Activated T-cell treated with anti-CD3 and anti-CD28 coated beads, Interleukin-2, amount 50 U/mL, for 72 hours (primary cell): ENCODE results near the gene KMT2A. TPM values are rescaled to one million over a fixed set of nuclear protein-coding genes. Genes with fewer than 3 reads are reported as not detected.

Experiments
- ATAC-seq, 2 donors: fragments of 150-1000 bp; cut with Tn5 transposase; replicated peaks in 1 of 2; 2 replicates each; pipeline ENCODE4 v1.10.0; 2021; ENCODE audit warnings: moderate library complexity in 2 of 2, mild to moderate bottlenecking in 1 of 2
- DNase-seq, 2 donors: peaks; one replicate each; pipeline ENCODE4 v3.0.0; 2021 to 2022; ENCODE audit warnings: mixed read lengths in 1 of 2
- H3K27ac Mint-ChIP-seq: one replicate; pipeline ENCODE4 v1.8.0; 2022; ENCODE audit warnings: mild to moderate bottlenecking, moderate library complexity, mixed read lengths
- H3K27me3 Mint-ChIP-seq: one replicate; pipeline ENCODE4 v1.8.0; 2022; ENCODE audit warnings: low read depth, mixed read lengths
- H3K36me3 Mint-ChIP-seq, 2 donors: one replicate each; pipeline ENCODE4 v1.8.0; 2022; ENCODE audit warnings: mixed read lengths in 2 of 2, mild to moderate bottlenecking in 1 of 2; ENCODE audit not compliant: insufficient read depth in 2 of 2
- H3K4me1 Mint-ChIP-seq: one replicate; pipeline ENCODE4 v1.8.0; 2022; ENCODE audit warnings: low read depth, mixed read lengths
- H3K4me3 Mint-ChIP-seq, 2 donors: one replicate each; pipeline ENCODE4 v1.8.0; 2022; ENCODE audit warnings: mild to moderate bottlenecking in 2 of 2, mixed read lengths in 2 of 2, moderate library complexity in 2 of 2
- H3K9me3 Mint-ChIP-seq, 2 donors: one replicate each; pipeline ENCODE4 v1.8.0; 2022; ENCODE audit warnings: mixed read lengths in 2 of 2
- total RNA-seq, 2 donors: library from RNA; stranded (reverse); gene quantifications; one replicate each; pipeline ENCODE4 v1.2.3, GENCODE V29; 2022

KMT2A gene
- total RNA-seq, 2 donors from 2014 or later = 106 to 124 TPM

DNA sequence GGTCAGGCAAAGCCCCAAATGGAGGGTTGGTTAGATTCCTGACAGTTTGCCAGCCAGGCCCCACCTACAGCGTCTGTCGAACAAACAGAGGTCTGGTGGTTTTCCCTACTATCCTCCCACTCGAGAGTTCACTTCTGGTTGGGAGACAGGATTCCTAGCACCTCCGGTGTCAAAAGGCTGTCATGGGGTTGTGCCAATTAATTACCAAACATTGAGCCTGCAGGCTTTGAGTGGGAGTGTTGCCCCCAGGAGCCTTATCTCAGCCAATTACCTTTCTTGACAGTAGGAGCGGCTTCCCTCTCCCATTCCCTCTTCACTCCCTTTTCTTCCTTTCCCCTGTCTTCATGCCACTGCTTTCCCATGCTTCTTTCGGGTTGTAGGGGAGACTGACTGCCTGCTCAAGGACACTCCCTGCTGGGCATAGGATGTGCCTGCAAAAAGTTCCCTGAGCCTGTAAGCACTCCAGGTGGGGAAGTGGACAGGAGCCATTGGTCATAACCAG is 86.3 kb downstream of the KMT2A start:
- Mint-ChIP-seq H3K27ac (peak overlapping the region; percentile 45), H3K36me3 (peaks cover 7 to 17% of the 10 kb centered on the region in 2 donors), H3K4me3 (no peak overlapping the region), H3K4me1 (no peaks in the 10 kb centered on the region), H3K9me3 (no peaks in the 10 kb centered on the region), H3K27me3 (no peaks in the 10 kb centered on the region)
- no peak for ATAC-seq
- no peak for DNase-seq

DNA sequence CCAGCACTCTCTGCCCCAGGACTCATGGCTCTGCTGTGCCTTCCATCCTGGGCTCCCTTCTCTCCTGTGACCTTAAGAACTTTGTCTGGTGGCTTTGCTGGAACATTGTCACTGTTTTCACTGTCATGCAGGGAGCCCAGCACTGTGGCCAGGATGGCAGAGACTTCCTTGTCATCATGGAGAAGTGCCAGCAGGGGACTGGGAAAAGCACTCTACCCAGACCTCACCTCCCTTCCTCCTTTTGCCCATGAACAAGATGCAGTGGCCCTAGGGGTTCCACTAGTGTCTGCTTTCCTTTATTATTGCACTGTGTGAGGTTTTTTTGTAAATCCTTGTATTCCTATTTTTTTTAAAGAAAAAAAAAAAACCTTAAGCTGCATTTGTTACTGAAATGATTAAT is 88.1 kb downstream of the KMT2A start:
- Mint-ChIP-seq H3K36me3 (peaks cover 7 to 17% of the 10 kb centered on the region in 2 donors), H3K4me3 (no peak overlapping the region), H3K4me1 (peaks cover 7% of the 10 kb centered on the region), H3K9me3 (no peaks in the 10 kb centered on the region), H3K27ac (peak overlapping the region; percentile 25), H3K27me3 (no peaks in the 10 kb centered on the region)
- no peak for ATAC-seq
- DNase-seq = no peak

DNA sequence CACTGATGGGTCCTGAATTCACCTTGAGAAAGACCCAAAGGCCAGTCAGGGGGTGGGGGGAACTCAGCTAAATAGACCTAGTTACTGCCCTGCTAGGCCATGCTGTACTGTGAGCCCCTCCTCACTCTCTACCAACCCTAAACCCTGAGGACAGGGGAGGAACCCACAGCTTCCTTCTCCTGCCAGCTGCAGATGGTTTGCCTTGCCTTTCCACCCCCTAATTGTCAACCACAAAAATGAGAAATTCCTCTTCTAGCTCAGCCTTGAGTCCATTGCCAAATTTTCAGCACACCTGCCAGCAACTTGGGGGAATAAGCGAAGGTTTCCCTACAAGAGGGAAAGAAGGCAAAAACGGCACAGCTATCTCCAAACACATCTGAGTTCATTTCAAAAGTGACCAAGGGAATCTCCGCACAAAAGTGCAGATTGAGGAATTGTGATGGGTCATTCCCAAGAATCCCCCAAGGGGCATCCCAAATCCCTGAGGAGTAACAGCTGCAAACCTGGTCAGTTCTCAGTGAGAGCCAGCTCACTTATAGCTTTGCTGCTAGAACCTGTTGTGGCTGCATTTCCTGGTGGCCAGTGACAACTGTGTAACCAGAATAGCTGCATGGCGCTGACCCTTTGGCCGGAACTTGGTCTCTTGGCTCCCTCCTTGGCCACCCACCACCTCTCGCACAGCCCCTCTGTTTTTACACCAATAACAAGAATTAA is 88.6 kb downstream of the KMT2A start:
- Mint-ChIP-seq H3K4me1 (peaks cover 13% of the 10 kb centered on the region), H3K27me3 (no peaks in the 10 kb centered on the region), H3K27ac (no peak overlapping the region), H3K4me3 (no peak overlapping the region), H3K9me3 (no peaks in the 10 kb centered on the region), H3K36me3 (peaks cover 4 to 12% of the 10 kb centered on the region in 2 donors)
- ATAC-seq (no peak), DNase-seq (no peak)

DNA sequence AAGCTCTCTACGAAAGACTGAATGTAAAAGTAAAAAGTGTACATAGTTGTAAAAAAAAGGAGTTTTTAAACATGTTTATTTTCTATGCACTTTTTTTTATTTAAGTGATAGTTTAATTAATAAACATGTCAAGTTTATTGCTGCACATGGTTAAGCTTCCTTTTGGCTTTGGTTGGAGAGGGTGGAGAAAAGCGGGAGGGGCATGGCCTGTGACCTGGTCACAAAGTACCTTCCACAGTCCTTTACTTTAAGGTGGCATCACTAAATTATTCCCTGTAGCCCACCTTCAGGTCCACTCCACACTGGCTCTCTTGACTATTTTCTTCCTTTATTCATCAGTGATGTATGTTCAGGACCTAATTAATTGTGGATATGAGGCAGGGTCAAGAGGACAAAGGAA is 90.4 kb downstream of the KMT2A start:
- no peaks in the 10 kb centered on the region for H3K9me3 Mint-ChIP-seq
- H3K4me3 Mint-ChIP-seq = no peak overlapping the region
- H3K27ac Mint-ChIP-seq = no peak overlapping the region
- DNase-seq = no peak
- ATAC-seq = no peak
- H3K36me3 Mint-ChIP-seq = peaks cover 3 to 6% of the 10 kb centered on the region in 2 donors
- H3K4me1 Mint-ChIP-seq = peaks cover 24% of the 10 kb centered on the region
- no peaks in the 10 kb centered on the region for H3K27me3 Mint-ChIP-seq

DNA sequence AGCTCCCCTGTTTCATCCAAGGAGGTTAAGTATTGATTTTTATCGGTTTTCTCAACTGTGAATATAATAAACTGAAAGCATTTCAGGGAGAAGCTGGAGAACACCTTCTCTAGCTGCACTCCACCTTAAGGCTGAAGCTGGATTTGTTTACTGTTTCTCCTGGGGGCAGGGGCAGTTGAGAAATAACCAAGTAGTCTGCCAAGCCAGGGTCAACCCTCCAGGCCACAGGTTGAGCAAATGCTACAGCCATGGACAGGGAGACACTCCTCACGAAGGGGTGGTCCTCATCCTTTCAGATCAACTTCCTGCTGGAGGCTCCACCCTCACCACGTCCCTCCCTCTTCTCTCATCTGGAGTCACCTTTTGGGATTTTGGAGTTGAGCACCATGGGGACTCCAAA is 90.8 kb downstream of the KMT2A start, which contains the start of gene TTC36:
TTC36 (plus strand) TSS at position 366 of the 400 bp plus-strand sequence; CDS start at position 387, 21 bp downstream.
- Mint-ChIP-seq H3K4me1 (peaks cover 28% of the 10 kb centered on the region), H3K4me3 (no peak within 1 kb of the TSS), H3K36me3 (peaks cover 3 to 6% of the 10 kb centered on the region in 2 donors), H3K27ac (no peak within 1 kb of the TSS), H3K9me3 (no peaks in the 10 kb centered on the region), H3K27me3 (no peaks in the 10 kb centered on the region)
- DNase-seq = no peak
- ATAC-seq = no peak

DNA sequence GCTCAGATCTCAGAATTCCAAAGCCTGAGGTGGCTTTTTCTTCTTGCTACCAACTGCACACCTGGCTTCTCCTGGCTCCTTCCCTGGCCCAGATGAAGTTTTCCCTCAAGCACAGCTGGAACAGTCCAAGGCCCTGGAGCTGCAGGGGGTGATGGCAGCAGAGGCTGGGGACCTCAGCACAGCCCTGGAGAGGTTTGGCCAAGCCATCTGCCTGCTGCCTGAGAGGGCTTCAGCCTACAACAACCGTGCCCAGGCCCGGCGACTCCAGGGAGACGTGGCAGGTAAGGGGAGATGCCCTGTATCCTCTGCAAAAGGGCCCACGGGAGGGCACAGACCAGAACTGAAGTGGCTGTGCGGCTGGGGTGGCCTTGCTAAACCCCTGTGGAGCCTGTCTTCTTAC is 92.2 kb downstream of the KMT2A start:
- no peak for DNase-seq
- no peak for ATAC-seq
- Mint-ChIP-seq H3K9me3 (no peaks in the 10 kb centered on the region), H3K4me1 (peaks cover 29% of the 10 kb centered on the region), H3K4me3 (no peak overlapping the region), H3K27me3 (no peaks in the 10 kb centered on the region), H3K36me3 (peaks cover 0 to 3% of the 10 kb centered on the region in 2 donors), H3K27ac (no peak overlapping the region)

DNA sequence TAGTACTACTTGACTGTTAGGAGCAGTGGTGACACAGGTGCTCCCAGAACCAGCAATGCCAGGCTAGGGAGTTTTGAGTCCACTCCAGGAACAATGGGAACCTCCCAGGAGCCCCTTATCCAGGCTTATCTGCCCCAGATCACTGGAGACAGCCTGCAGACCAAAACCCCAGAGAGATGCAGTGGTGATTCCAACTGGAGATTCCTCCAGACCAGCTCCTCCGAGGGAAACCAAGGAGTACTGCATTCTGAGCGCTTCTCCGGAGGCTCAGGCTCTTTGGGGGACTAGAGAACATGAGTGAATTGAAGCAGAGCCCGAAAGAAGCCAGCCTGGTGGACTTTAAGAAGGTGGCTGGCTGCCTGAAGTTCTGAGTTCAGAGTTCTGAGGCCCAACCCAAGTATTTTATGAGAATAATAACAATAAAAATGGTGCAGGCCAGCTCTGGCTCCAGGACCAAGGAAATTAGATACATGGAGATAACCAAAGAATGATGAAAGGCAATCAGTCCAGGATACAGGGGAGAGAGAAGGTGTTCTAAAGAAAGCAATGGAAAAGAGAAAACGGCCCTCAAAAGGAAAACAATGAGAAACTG is 93.4 kb downstream of the KMT2A start:
- ATAC-seq (no peak), DNase-seq (no peak)
- Mint-ChIP-seq H3K27ac (peak overlapping the region; percentile 95), H3K4me1 (peaks cover 29% of the 10 kb centered on the region), H3K9me3 (no peaks in the 10 kb centered on the region), H3K27me3 (no peaks in the 10 kb centered on the region), H3K4me3 (peak overlapping the region; percentile 93), H3K36me3 (peaks cover 0 to 3% of the 10 kb centered on the region in 2 donors)

DNA sequence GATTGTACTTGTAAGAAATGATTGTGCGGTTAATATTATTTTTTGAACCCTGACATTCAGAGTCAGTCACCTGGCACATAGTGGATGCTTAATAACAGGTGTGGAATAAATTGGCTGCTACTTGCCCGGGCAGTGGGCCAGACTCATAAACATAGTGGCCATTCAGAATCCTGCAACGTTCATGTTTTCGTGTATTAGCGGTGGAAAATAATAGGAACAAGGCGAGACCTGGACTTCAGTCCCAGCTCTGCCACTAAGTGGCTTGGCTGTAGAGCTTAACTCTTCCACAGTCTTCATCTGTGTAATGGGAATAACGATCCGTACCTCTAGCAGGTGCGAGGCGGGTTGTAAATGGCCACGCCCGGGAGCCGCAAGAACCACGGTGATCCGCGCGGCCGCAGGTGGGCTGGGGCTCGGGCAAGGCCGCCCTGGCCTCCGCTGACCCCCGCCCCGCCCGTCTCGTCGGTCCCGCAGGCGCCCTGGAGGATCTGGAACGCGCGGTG is 93.9 kb downstream of the KMT2A start:
- no peak for ATAC-seq
- H3K4me3 Mint-ChIP-seq = peak overlapping the region; percentile 93
- DNase-seq = no peak
- no peaks in the 10 kb centered on the region for H3K27me3 Mint-ChIP-seq
- H3K27ac Mint-ChIP-seq = peak overlapping the region; percentile 95
- peaks cover 29% of the 10 kb centered on the region for H3K4me1 Mint-ChIP-seq
- no peaks in the 10 kb centered on the region for H3K9me3 Mint-ChIP-seq
- H3K36me3 Mint-ChIP-seq = peaks cover 0 to 3% of the 10 kb centered on the region in 2 donors

DNA sequence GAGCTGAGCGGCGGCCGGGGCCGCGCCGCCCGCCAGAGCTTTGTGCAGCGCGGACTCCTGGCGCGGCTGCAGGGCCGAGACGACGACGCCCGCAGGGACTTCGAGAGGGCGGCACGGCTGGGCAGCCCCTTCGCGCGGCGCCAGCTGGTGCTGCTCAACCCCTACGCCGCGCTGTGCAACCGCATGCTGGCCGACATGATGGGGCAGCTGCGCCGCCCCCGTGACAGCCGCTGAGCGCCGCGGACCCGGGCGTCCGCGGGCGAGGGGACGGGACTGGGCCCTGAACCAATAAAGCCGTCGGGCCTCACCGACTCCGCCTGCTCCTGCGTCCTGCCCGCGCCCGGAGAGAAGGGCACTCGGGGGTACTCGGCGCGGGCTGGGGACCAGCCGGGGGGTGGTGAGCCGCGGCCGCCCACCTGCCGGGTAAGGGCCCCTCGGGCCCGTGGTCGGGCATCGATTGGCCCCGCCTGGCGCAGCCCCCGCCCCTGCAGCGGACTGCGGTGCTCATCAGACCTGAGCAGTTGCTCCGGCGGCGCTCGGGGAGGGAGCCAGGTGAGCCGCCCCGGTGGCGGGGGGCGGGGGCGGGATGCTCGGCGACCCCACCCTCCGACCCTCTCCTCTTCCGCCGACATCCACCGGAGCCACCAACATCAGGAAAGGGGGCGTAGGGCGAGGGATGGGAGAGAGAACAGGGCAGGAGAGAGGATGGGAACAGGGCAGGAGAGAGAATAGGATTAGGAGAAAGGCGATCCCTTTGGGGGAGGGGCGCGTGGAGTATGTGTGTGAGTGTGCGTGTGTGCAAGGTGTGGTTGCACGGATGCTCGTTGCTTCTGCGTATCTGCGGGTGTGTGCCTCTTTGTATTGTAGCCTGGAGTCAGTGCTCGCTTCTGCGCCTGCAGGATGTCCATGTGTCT is 94.6 kb downstream of the KMT2A start, which contains the start of gene TMEM25:
TMEM25 (plus strand) TSS at position 510 of the 914 bp plus-strand sequence. CDS start 610 bp downstream, outside the sequence.
- DNase-seq (peak; percentile 86 to 89), ATAC-seq (peak; percentile 87 to 89)
- H3K9me3 Mint-ChIP-seq = no peaks in the 10 kb centered on the region
- no peaks in the 10 kb centered on the region for H3K27me3 Mint-ChIP-seq
- H3K4me1 Mint-ChIP-seq = peaks cover 29% of the 10 kb centered on the region
- peak within 1 kb of the TSS; percentile 93 for H3K4me3 Mint-ChIP-seq
- H3K36me3 Mint-ChIP-seq = peaks cover 0 to 3% of the 10 kb centered on the region in 2 donors
- peak within 1 kb of the TSS; percentile 95 for H3K27ac Mint-ChIP-seq

DNA sequence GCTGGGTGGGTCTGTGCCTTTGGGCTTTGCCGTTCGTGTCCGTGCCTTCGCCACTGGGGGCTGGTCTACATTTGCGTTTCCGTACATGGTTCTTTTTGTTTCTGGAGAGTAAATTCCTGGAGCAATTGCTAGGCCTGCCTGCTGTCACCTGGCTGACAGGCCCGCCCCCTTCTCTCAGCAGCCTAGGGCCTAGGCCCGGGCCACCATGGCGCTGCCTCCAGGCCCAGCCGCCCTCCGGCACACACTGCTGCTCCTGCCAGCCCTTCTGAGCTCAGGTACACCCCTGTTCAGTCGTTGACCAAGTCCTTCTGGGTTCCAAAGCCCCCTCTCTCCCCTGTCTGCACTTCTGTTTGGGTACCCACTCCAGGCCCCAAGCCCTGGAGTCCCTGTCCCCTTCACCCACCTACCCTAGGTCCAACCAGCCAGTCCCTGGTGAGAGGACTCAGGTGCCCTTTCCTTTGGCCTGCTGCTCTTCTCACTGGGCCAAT is 95.3 kb downstream of the KMT2A start:
- ATAC-seq = peak; percentile 3 to 14
- Mint-ChIP-seq H3K4me3 (peak overlapping the region; percentile 93), H3K36me3 (peaks cover 0 to 3% of the 10 kb centered on the region in 2 donors), H3K4me1 (peaks cover 29% of the 10 kb centered on the region), H3K27ac (peak overlapping the region; percentile 74), H3K27me3 (no peaks in the 10 kb centered on the region), H3K9me3 (no peaks in the 10 kb centered on the region)
- no peak for DNase-seq

DNA sequence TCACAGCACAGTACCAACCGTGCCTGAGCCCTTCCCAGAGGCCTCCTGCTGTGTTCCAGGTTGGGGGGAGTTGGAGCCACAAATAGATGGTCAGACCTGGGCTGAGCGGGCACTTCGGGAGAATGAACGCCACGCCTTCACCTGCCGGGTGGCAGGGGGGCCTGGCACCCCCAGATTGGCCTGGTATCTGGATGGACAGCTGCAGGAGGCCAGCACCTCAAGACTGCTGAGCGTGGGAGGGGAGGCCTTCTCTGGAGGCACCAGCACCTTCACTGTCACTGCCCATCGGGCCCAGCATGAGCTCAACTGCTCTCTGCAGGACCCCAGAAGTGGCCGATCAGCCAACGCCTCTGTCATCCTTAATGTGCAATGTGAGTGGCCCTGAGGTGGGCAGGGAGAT is 95.8 kb downstream of the KMT2A start:
- peak overlapping the region; percentile 63 for H3K27ac Mint-ChIP-seq
- H3K4me3 Mint-ChIP-seq = peak overlapping the region; percentile 93
- H3K36me3 Mint-ChIP-seq = peaks cover 0 to 3% of the 10 kb centered on the region in 2 donors
- no peak for DNase-seq
- H3K4me1 Mint-ChIP-seq = peaks cover 29% of the 10 kb centered on the region
- H3K9me3 Mint-ChIP-seq = no peaks in the 10 kb centered on the region
- ATAC-seq = no peak
- no peaks in the 10 kb centered on the region for H3K27me3 Mint-ChIP-seq

DNA sequence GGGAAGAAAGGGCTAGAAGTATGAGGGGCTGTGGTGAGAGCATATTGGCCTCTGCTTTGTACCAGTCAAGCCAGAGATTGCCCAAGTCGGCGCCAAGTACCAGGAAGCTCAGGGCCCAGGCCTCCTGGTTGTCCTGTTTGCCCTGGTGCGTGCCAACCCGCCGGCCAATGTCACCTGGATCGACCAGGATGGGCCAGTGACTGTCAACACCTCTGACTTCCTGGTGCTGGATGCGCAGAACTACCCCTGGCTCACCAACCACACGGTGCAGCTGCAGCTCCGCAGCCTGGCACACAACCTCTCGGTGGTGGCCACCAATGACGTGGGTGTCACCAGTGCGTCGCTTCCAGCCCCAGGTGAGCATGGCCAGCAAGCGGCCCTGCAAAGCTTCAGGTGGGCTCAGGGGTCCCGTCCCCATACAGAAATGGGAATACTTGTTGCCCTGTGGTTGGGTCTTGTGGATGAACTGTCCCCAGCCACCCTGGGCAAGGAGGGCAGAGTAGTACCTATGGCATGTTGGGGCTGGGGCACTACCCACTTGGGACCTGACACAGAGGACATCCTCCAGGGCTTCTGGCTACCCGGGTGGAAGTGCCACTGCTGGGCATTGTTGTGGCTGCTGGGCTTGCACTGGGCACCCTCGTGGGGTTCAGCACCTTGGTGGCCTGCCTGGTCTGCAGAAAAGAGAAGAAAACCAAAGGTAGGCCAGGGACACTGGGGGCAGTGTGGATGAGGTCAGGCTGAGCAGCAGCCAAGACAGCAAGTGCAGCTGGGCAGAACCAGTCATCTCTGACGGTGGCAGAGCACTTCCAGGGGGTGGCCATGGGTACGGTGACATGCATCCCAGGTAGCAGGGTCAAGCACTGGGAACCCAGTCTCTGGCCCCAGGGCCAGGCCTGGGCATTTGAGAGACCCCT is 96.8 kb downstream of the KMT2A start:
- DNase-seq = no peak
- no peak for ATAC-seq
- H3K9me3 Mint-ChIP-seq = no peaks in the 10 kb centered on the region
- H3K36me3 Mint-ChIP-seq = peaks cover 0 to 3% of the 10 kb centered on the region in 2 donors
- H3K27me3 Mint-ChIP-seq = no peaks in the 10 kb centered on the region
- peaks cover 29% of the 10 kb centered on the region for H3K4me1 Mint-ChIP-seq
- H3K27ac Mint-ChIP-seq = no peak overlapping the region
- no peak overlapping the region for H3K4me3 Mint-ChIP-seq
